SK-N-SH treated with all-trans-retinoic acid at 6 μM for 48 hours (cell line): Measurements from ENCODE around the gene RNPEPL1.

Source experiments
- ARNTL ChIP-seq: fragments of 450-650 bp; formaldehyde crosslinking; IDR thresholded peaks from 2 replicates; pipeline ENCODE4 v1.5.0; 2020; ENCODE audit warnings: low read depth, mild to moderate bottlenecking, moderate library complexity, borderline replicate concordance
- SNAI2 ChIP-seq: fragments of 250-450 bp; sonication (Bioruptor Pico); IDR thresholded peaks from 2 replicates; pipeline ENCODE4 v1.5.0; 2020; ENCODE audit warnings: mild to moderate bottlenecking, moderate library complexity
- TOX ChIP-seq: fragments of 250-450 bp; sonication (Bioruptor Pico); IDR thresholded peaks from 2 replicates; pipeline ENCODE4 v1.8.0; 2021; ENCODE audit warnings: mild to moderate bottlenecking, moderate library complexity, borderline replicate concordance
- ZFP3 ChIP-seq: fragments of 250-450 bp; sonication (Bioruptor Pico); IDR thresholded peaks from 2 replicates; pipeline ENCODE4 v1.5.0; 2020; ENCODE audit warnings: mild to moderate bottlenecking, moderate library complexity
- ZNF70 ChIP-seq: fragments of 450-650 bp; formaldehyde crosslinking; IDR thresholded peaks from 2 replicates; pipeline ENCODE4 v1.5.0; 2020; ENCODE audit warnings: mild to moderate bottlenecking, moderate library complexity
- ZNF8 ChIP-seq: fragments of 450-650 bp; formaldehyde crosslinking; IDR thresholded peaks from 2 replicates; pipeline ENCODE4 v1.5.0; 2020; ENCODE audit warnings: mild to moderate bottlenecking, moderate library complexity
- TF ChIP-seq, protein P1 (sequence below): fragments of 250-450 bp; sonication (Bioruptor Pico); IDR thresholded peaks from 2 replicates; pipeline ENCODE4 v1.5.1; 2021; ENCODE audit warnings: mild to moderate bottlenecking, moderate library complexity

DNA sequence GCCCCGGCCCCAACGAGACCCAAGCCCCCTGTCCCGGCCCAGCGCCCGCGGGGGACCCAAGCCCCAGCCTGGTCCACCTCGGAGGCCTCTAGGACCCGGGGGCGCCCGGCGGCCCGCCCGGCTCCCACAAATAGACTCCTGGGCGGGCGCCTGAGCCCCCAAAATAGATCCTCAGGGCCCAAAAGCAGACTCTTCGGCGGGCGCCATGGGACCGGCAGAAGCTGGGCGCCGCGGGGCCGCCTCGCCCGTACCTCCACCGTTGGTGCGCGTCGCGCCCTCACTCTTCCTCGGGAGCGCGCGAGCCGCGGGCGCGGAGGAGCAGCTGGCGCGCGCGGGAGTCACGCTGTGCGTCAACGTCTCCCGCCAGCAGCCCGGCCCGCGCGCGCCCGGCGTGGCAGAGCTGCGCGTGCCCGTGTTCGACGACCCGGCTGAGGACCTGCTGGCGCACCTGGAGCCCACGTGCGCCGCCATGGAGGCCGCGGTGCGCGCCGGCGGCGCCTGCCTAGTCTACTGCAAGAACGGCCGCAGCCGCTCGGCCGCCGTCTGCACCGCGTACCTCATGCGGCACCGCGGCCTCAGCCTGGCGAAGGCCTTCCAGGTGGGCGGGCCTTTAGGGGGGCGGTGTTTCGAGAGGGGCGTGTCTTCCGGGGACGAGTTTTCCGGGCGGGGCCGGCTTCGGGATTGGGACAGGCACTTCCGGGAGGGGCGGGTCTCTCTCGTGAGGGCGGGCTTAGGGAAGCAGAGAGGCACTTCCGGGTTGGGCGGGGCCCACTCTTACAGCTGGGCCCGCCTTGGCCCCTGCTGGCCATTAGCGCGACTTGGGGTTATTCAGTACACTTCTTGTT lies 7.6 kb upstream of the RNPEPL1 start:
- TF ChIP-seq ZNF70 (CRISPR knock-in tag) (no peak), ARNTL (no peak), ZFP3 (CRISPR knock-in tag) (peak; percentile 76; the same call in 1 of the 2 replicates), TOX (CRISPR knock-in tag) (no peak), SNAI2 (peak; percentile 89; the same call in 1 of the 2 replicates), ZNF8 (CRISPR knock-in tag) (no peak)
- TF ChIP-seq, protein P1, sequence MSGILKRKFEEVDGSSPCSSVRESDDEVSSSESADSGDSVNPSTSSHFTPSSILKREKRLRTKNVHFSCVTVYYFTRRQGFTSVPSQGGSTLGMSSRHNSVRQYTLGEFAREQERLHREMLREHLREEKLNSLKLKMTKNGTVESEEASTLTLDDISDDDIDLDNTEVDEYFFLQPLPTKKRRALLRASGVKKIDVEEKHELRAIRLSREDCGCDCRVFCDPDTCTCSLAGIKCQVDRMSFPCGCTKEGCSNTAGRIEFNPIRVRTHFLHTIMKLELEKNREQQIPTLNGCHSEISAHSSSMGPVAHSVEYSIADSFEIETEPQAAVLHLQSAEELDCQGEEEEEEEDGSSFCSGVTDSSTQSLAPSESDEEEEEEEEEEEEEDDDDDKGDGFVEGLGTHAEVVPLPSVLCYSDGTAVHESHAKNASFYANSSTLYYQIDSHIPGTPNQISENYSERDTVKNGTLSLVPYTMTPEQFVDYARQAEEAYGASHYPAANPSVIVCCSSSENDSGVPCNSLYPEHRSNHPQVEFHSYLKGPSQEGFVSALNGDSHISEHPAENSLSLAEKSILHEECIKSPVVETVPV (CRISPR knock-in tag): no peak
